Measurements from ENCODE around the gene LTA4H.

The LTA4H gene

GRCh38 chr12:96064966-96065365 lies 29.6 kb upstream of the LTA4H start:
- no peak overlapping the region for H3K27ac ChIP-seq (ENCODE audit: low read length)
- no peaks in the 10 kb centered on the region for H3K9me3 ChIP-seq (replicated peaks; ENCODE audit: insufficient read depth, low read length)
- no peaks in the 10 kb centered on the region for H3K36me3 ChIP-seq (replicated peaks; ENCODE audit: insufficient read depth, low read length)
- DNase-seq, result no peak
- H3K4me2 ChIP-seq (ENCODE audit: low read depth, low read length), result no peak overlapping the region
- H4K20me1 ChIP-seq (ENCODE audit: insufficient read depth, low read length), result no peaks in the 10 kb centered on the region
- H3K79me2 ChIP-seq (ENCODE audit: low read length), result no peaks in the 10 kb centered on the region
- H3K4me1 ChIP-seq (ENCODE audit: low read length), result peaks cover 4% of the 10 kb centered on the region; the same call in 1 of the 2 replicates
- H2AFZ ChIP-seq (ENCODE audit: low read length), result no peak overlapping the region
- no peak overlapping the region for H3K9ac ChIP-seq (ENCODE audit: low read length)
- H3K27me3 ChIP-seq (replicated peaks; ENCODE audit: insufficient read depth, low read length), result no peaks in the 10 kb centered on the region
- H3F3A ChIP-seq (ENCODE audit: insufficient read depth, low read length), result no peaks in the 10 kb centered on the region
- no peak overlapping the region for H3K4me3 ChIP-seq (ENCODE audit: low read length)
- TF ChIP-seq EZH2 (optimal IDR thresholded peaks at IDR 0.05; ENCODE audit: low read depth, low read length) (no peak), EZH2phosphoT487 (IDR thresholded peaks at IDR 0.05; ENCODE audit: low read length) (no peak), CTCF (IDR thresholded peaks at IDR 0.05; ENCODE audit: low read length) (no peak)
- no peaks in the 10 kb centered on the region for H3K9me2 ChIP-seq (replicated peaks; ENCODE audit: insufficient read depth, low read length)

GRCh38 chr12:96064271-96064670 lies 28.9 kb upstream of the LTA4H start:
- no peak overlapping the region for H3K4me2 ChIP-seq (ENCODE audit: low read depth, low read length)

GRCh38 chr12:96063046-96063445 lies 27.7 kb upstream of the LTA4H start:
- no peak overlapping the region for H3K27ac ChIP-seq (ENCODE audit: low read length)
- no peaks in the 10 kb centered on the region for H3K79me2 ChIP-seq (ENCODE audit: low read length)
- TF ChIP-seq CTCF (IDR thresholded peaks at IDR 0.05; ENCODE audit: low read length), result peak; percentile 32
- TF ChIP-seq EZH2phosphoT487 (IDR thresholded peaks at IDR 0.05; ENCODE audit: low read length), result no peak
- no peak overlapping the region for H2AFZ ChIP-seq (ENCODE audit: low read length)
- H3K4me1 ChIP-seq (ENCODE audit: low read length), result peaks cover 4% of the 10 kb centered on the region; the same call in 1 of the 2 replicates
- H3K9me2 ChIP-seq (replicated peaks; ENCODE audit: insufficient read depth, low read length), result no peaks in the 10 kb centered on the region
- H3K9ac ChIP-seq (ENCODE audit: low read length), result no peak overlapping the region
- H3F3A ChIP-seq (ENCODE audit: insufficient read depth, low read length), result no peaks in the 10 kb centered on the region
- H3K36me3 ChIP-seq (replicated peaks; ENCODE audit: insufficient read depth, low read length), result no peaks in the 10 kb centered on the region
- H4K20me1 ChIP-seq (ENCODE audit: insufficient read depth, low read length), result no peaks in the 10 kb centered on the region
- no peaks in the 10 kb centered on the region for H3K27me3 ChIP-seq (replicated peaks; ENCODE audit: insufficient read depth, low read length)
- H3K9me3 ChIP-seq (replicated peaks; ENCODE audit: insufficient read depth, low read length), result no peaks in the 10 kb centered on the region
- peak; percentile 24 for DNase-seq
- no peak overlapping the region for H3K4me3 ChIP-seq (ENCODE audit: low read length)
- no peak overlapping the region for H3K4me2 ChIP-seq (ENCODE audit: low read depth, low read length)

More at GRCh38 chr12:96064271-96064670, 28.9 kb upstream of the LTA4H start:
- Histone ChIP-seq H3K9ac (ENCODE audit: low read length) (no peak overlapping the region), H3K79me2 (ENCODE audit: low read length) (no peaks in the 10 kb centered on the region), H2AFZ (ENCODE audit: low read length) (no peak overlapping the region), H3K27ac (ENCODE audit: low read length) (no peak overlapping the region), H4K20me1 (ENCODE audit: insufficient read depth, low read length) (no peaks in the 10 kb centered on the region), H3K27me3 (replicated peaks; ENCODE audit: insufficient read depth, low read length) (no peaks in the 10 kb centered on the region), H3K4me1 (ENCODE audit: low read length) (peaks cover 4% of the 10 kb centered on the region; the same call in 1 of the 2 replicates), H3K4me3 (ENCODE audit: low read length) (no peak overlapping the region), H3F3A (ENCODE audit: insufficient read depth, low read length) (no peaks in the 10 kb centered on the region), H3K9me2 (replicated peaks; ENCODE audit: insufficient read depth, low read length) (no peaks in the 10 kb centered on the region), H3K36me3 (replicated peaks; ENCODE audit: insufficient read depth, low read length) (no peaks in the 10 kb centered on the region), H3K9me3 (replicated peaks; ENCODE audit: insufficient read depth, low read length) (no peaks in the 10 kb centered on the region)
- TF ChIP-seq CTCF (IDR thresholded peaks at IDR 0.05; ENCODE audit: low read length) (no peak), EZH2phosphoT487 (IDR thresholded peaks at IDR 0.05; ENCODE audit: low read length) (no peak), EZH2 (optimal IDR thresholded peaks at IDR 0.05; ENCODE audit: low read depth, low read length) (no peak)
- no peak for DNase-seq

Measured in MM.1S (cell line).